GM23338 (cell line): Measurements from ENCODE around the gene ROGDI. TPM values are rescaled to one million over a fixed set of nuclear protein-coding genes. Genes with fewer than 3 reads are reported as not detected.

Experiments used
- ATAC-seq: fragments of 200-7000 bp; cut with Tn5 transposase; 3 replicates; pipeline ENCODE4 v1.9.1; 2020
- DNase-seq: peaks from one replicate; pipeline ENCODE4 v3.0.0-alpha.2; 2015; ENCODE audit warnings: low spot score
- H2AFZ ChIP-seq: fragments of 200-600 bp; sonication (generic); 2 replicates; pipeline ENCODE4 v1.8.0; 2016; ENCODE audit warnings: antibody characterized with exemption, mild to moderate bottlenecking, moderate library complexity
- H3F3A ChIP-seq: fragments of 200-600 bp; sonication (generic); replicated peaks from 2 replicates; pipeline ENCODE4 v1.8.0; 2017; ENCODE audit warnings: antibody characterized with exemption, mixed run types, low read depth
- H3K27ac ChIP-seq: fragments of 200-600 bp; sonication (generic); 2 replicates; pipeline ENCODE4 v1.6.1; 2016; ENCODE audit warnings: low read depth
- H3K27me3 ChIP-seq: fragments of 200-600 bp; sonication (generic); 2 replicates; pipeline ENCODE4 v1.8.0; 2016; ENCODE audit warnings: mild to moderate bottlenecking, mixed run types, moderate library complexity; ENCODE audit not compliant: insufficient read depth
- H3K36me3 ChIP-seq: fragments of 200-600 bp; sonication (generic); 2 replicates; pipeline ENCODE4 v1.8.0; 2016; ENCODE audit warnings: mild to moderate bottlenecking; ENCODE audit not compliant: insufficient read depth
- H3K4me1 ChIP-seq: fragments of 200-600 bp; sonication (generic); 2 replicates; pipeline ENCODE4 v1.8.0; 2016; ENCODE audit warnings: mild to moderate bottlenecking, moderate library complexity; ENCODE audit not compliant: insufficient read depth
- H3K4me2 ChIP-seq: fragments of 200-600 bp; sonication (generic); 2 replicates; pipeline ENCODE4 v1.7.1; 2017; ENCODE audit warnings: mixed run types
- H3K4me3 ChIP-seq: fragments of 200-600 bp; sonication (generic); 2 replicates; pipeline ENCODE4 v1.6.1; 2016; ENCODE audit warnings: mixed run types
- H3K79me2 ChIP-seq: fragments of 200-600 bp; sonication (generic); replicated peaks from 2 replicates; pipeline ENCODE4 v1.8.0; 2017; ENCODE audit warnings: mild to moderate bottlenecking; ENCODE audit not compliant: insufficient read depth
- H3K9me2 ChIP-seq: fragments of 200-600 bp; sonication (generic); 2 replicates; pipeline ENCODE4 v1.8.0; 2017; ENCODE audit not compliant: insufficient read depth
- H4K20me1 ChIP-seq: fragments of 200-600 bp; sonication (generic); replicated peaks from 2 replicates; pipeline ENCODE4 v1.8.0; 2017; ENCODE audit warnings: mild to moderate bottlenecking; ENCODE audit not compliant: insufficient read depth
- H3K27ac Mint-ChIP-seq: 2 replicates; pipeline ENCODE4 v1.8.0; 2020; ENCODE audit warnings: inconsistent platforms, mild to moderate bottlenecking, moderate library complexity, mixed read lengths
- H3K27me3 Mint-ChIP-seq: 3 replicates; pipeline ENCODE4 v1.8.0; 2022; ENCODE audit warnings: low read depth, mild to moderate bottlenecking, moderate library complexity, mixed read lengths, inconsistent platforms; ENCODE audit not compliant: insufficient read depth, poor library complexity
- H3K36me3 Mint-ChIP-seq: 3 replicates; pipeline ENCODE4 v1.8.0; 2021; ENCODE audit warnings: low read depth, mild to moderate bottlenecking, inconsistent platforms, moderate library complexity, mixed read lengths
- H3K4me1 Mint-ChIP-seq: 3 replicates; pipeline ENCODE4 v1.8.0; 2020; ENCODE audit warnings: mild to moderate bottlenecking, inconsistent platforms, mixed read lengths
- H3K4me3 Mint-ChIP-seq: 3 replicates; pipeline ENCODE4 v1.8.0; 2021; ENCODE audit warnings: moderate library complexity, mild to moderate bottlenecking, inconsistent platforms, mixed read lengths
- H3K9me3 Mint-ChIP-seq: 3 replicates; pipeline ENCODE4 v1.8.0; 2020; ENCODE audit warnings: moderate library complexity, mild to moderate bottlenecking, inconsistent platforms, mixed read lengths
- CTCF ChIP-seq, 2 experiments: fragments of 200-600 bp in 1 of 2; sonication (generic) in 1 of 2; conservative IDR thresholded peaks; 2 replicates each; pipeline versions ENCODE4 v1.5.1 to v1.6.1; 2016 to 2017; ENCODE audit warnings: antibody characterized with exemption in 2 of 2, low read depth in 2 of 2, mild to moderate bottlenecking in 2 of 2, moderate library complexity in 1 of 2
- EZH2phosphoT487 ChIP-seq: fragments of 200-600 bp; sonication (generic); IDR thresholded peaks from one replicate; pipeline ENCODE4 v1.8.1; 2018; ENCODE audit warnings: antibody characterized with exemption; ENCODE audit not compliant: unreplicated experiment
- NANOG ChIP-seq: IDR thresholded peaks from 2 replicates; pipeline ENCODE4 v1.6.1; 2016; ENCODE audit warnings: antibody characterized with exemption, borderline replicate concordance
- POLR2AphosphoS5 ChIP-seq: IDR thresholded peaks from 2 replicates; pipeline ENCODE4 v1.6.1; 2016; ENCODE audit warnings: antibody characterized with exemption, low read depth
- ZNF114 ChIP-seq: fragments of 250-450 bp; sonication (Bioruptor Pico); IDR thresholded peaks from 2 replicates; pipeline ENCODE4 v1.5.0; 2020; ENCODE audit warnings: mild to moderate bottlenecking, moderate library complexity
- polyA plus RNA-seq: library from polyadenylated mRNA; unstranded; fragments of >200 nt; fragmentation: Nextera tagmentation; extraction: Ambion mirVana; gene quantifications from 2 replicates; pipeline ENCODE4 v1.2.1, GENCODE V29; 2016
- total RNA-seq: library from RNA; depleted of rRNA; stranded (reverse); fragments of >200 nt; shearing (Covaris generic); gene quantifications from 2 replicates; pipeline ENCODE4 v1.2.3, GENCODE V29; 2014
- TF ChIP-seq, protein P1 (sequence below): IDR thresholded peaks from one replicate; pipeline ENCODE4 v1.6.1; 2018; ENCODE audit warnings: antibody characterized with exemption; ENCODE audit not compliant: unreplicated experiment

ROGDI gene
- total and polyA plus RNA-seq, 2 experiments from 2014 or later: 30.3 to 38.8 TPM

DNA sequence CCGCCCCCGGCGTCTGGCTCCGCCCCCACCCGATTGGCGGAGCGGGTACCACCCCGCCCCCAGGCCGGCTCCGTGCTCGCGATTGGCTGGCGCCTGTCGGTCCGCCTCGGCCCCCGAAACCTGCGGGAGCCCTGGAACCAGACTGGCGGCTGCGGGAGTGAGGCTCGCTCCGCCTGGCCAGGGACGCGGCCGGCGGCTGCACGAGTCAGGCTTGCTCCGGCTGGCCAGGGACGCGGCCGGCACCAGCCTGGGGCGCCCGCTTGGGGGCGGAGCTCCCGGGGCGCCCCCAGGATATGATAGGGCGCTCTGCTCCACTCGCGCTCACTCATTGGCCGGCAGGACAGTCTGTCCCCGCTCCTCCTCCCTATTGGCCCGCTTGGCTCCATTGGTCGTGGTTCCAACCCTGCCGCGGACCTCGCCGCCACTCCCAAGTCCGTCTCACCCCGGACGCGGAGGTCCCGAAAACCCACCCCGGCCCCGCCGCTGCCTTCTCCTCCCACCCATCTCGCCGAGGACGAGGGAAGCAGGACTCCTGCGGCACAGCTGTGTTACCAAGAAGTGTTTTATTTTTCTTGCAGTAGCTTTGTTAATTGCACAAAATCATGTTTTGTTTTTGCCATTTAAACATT lies 340 bp upstream of the ROGDI start:
- H3K4me2 ChIP-seq: peak overlapping the region; percentile 81
- H3K4me3 ChIP-seq: peak overlapping the region; percentile 57
- 0 out of 2 replicates have a peak overlapping the region, but pooled peaks have one; percentile 78 for H2AFZ ChIP-seq
- Mint-ChIP-seq H3K4me3 (peak overlapping the region; percentile 81), H3K36me3 (peaks cover 27% of the 10 kb centered on the region), H3K4me1 (peaks cover 26% of the 10 kb centered on the region), H3K27ac (peak overlapping the region; percentile 74), H3K27me3 (peaks cover 10% of the 10 kb centered on the region), H3K9me3 (no peaks in the 10 kb centered on the region)
- H3K9me2 ChIP-seq: no peaks in the 10 kb centered on the region
- peaks cover 28% of the 10 kb centered on the region; the same call in 1 of the 2 replicates for H3K4me1 ChIP-seq
- TF ChIP-seq ZNF114 (CRISPR knock-in tag) (no peak), EZH2phosphoT487 (no peak), POLR2AphosphoS5 (peak; percentile 70)
- TF ChIP-seq, protein P1, sequence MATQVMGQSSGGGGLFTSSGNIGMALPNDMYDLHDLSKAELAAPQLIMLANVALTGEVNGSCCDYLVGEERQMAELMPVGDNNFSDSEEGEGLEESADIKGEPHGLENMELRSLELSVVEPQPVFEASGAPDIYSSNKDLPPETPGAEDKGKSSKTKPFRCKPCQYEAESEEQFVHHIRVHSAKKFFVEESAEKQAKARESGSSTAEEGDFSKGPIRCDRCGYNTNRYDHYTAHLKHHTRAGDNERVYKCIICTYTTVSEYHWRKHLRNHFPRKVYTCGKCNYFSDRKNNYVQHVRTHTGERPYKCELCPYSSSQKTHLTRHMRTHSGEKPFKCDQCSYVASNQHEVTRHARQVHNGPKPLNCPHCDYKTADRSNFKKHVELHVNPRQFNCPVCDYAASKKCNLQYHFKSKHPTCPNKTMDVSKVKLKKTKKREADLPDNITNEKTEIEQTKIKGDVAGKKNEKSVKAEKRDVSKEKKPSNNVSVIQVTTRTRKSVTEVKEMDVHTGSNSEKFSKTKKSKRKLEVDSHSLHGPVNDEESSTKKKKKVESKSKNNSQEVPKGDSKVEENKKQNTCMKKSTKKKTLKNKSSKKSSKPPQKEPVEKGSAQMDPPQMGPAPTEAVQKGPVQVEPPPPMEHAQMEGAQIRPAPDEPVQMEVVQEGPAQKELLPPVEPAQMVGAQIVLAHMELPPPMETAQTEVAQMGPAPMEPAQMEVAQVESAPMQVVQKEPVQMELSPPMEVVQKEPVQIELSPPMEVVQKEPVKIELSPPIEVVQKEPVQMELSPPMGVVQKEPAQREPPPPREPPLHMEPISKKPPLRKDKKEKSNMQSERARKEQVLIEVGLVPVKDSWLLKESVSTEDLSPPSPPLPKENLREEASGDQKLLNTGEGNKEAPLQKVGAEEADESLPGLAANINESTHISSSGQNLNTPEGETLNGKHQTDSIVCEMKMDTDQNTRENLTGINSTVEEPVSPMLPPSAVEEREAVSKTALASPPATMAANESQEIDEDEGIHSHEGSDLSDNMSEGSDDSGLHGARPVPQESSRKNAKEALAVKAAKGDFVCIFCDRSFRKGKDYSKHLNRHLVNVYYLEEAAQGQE: no peak
- peaks cover 3% of the 10 kb centered on the region; the same call in 1 of the 2 replicates for H3K36me3 ChIP-seq
- DNase-seq (peak; percentile 96), ATAC-seq (peak; percentile 89)
- H3K27me3 ChIP-seq: no peaks in the 10 kb centered on the region
- H3K27ac ChIP-seq: peak overlapping the region; percentile 89
- no peaks in the 10 kb centered on the region for H4K20me1 ChIP-seq
- H3K79me2 ChIP-seq: no peaks in the 10 kb centered on the region
- peaks cover 18% of the 10 kb centered on the region; the same call in 1 of the 2 replicates for H3F3A ChIP-seq

GRCh38 chr16:4801051-4801961 lies 1.1 kb downstream of the ROGDI start:
- Histone ChIP-seq H3K4me1 (peaks cover 28% of the 10 kb centered on the region; the same call in 1 of the 2 replicates), H3K36me3 (peaks cover 3% of the 10 kb centered on the region; the same call in 1 of the 2 replicates), H4K20me1 (no peaks in the 10 kb centered on the region), H3K27ac (0 out of 2 replicates have a peak overlapping the region, but pooled peaks have one; percentile 66), H3K4me2 (peak overlapping the region; percentile 81), H2AFZ (peak overlapping the region; percentile 90), H3K4me3 (peak overlapping the region; percentile 57), H3K79me2 (no peaks in the 10 kb centered on the region), H3F3A (peaks cover 18% of the 10 kb centered on the region; the same call in 1 of the 2 replicates), H3K9me2 (no peaks in the 10 kb centered on the region), H3K27me3 (no peaks in the 10 kb centered on the region)
- peak; percentile 27 for DNase-seq
- Mint-ChIP-seq H3K4me1 (peaks cover 26% of the 10 kb centered on the region), H3K27me3 (peaks cover 12% of the 10 kb centered on the region), H3K9me3 (no peaks in the 10 kb centered on the region), H3K36me3 (peaks cover 20% of the 10 kb centered on the region), H3K27ac (no peak overlapping the region), H3K4me3 (peak overlapping the region; percentile 78)
- peak; percentile 4 for ATAC-seq
- TF ChIP-seq, protein P1: no peak
- TF ChIP-seq EZH2phosphoT487 (no peak), NANOG (no peak), CTCF (conservative IDR thresholded peaks at IDR 0.05; ENCODE audit: low read depth in 2 of 2) (no peak), POLR2AphosphoS5 (no peak)
